ENCODE results near the gene S100A13. TPM values are rescaled to one million over a fixed set of nuclear protein-coding genes. Genes with fewer than 3 reads are reported as not detected.

The S100A13 gene
- total RNA-seq, 4 donors from 2014 or later = 28.0 to 55.4 (median 43.1) TPM

DNA sequence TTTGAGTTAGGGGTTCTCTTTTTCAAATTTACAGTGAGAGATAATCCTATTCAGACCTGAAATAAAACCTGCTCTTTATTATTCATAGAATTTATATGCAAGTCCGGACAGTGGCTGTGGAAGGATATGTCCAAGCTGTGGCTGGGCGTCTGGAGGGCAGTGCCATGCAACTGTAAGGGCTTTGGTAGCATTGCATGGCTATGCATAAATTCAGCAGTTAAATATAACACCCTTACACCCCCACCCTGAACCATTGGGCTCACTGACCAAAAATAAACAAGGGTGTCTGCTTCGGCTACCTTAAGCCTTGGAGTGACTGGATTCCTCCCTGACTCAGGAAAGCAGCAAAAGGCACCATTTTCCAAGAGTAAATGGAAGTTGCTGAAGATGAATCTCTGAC is 12.0 kb upstream of the S100A13 start:
- no peak for DNase-seq (ENCODE audit: low spot score in 2 of 2)
- Histone ChIP-seq H3K36me3 (peaks cover 81% of the 10 kb centered on the region), H3K4me3 (no peak overlapping the region), H3K9me3 (no peaks in the 10 kb centered on the region), H3K27ac (no peak overlapping the region), H3K27me3 (no peaks in the 10 kb centered on the region), H3K4me1 (peaks cover 26% of the 10 kb centered on the region)
- 96% methylated on average over 3 of the region's 3 CpGs for WGBS
- TF ChIP-seq POLR2A (IDR thresholded peaks at IDR 0.05) = no peak
- TF ChIP-seq EP300 (IDR thresholded peaks at IDR 0.05) = no peak
- TF ChIP-seq, protein P1, sequence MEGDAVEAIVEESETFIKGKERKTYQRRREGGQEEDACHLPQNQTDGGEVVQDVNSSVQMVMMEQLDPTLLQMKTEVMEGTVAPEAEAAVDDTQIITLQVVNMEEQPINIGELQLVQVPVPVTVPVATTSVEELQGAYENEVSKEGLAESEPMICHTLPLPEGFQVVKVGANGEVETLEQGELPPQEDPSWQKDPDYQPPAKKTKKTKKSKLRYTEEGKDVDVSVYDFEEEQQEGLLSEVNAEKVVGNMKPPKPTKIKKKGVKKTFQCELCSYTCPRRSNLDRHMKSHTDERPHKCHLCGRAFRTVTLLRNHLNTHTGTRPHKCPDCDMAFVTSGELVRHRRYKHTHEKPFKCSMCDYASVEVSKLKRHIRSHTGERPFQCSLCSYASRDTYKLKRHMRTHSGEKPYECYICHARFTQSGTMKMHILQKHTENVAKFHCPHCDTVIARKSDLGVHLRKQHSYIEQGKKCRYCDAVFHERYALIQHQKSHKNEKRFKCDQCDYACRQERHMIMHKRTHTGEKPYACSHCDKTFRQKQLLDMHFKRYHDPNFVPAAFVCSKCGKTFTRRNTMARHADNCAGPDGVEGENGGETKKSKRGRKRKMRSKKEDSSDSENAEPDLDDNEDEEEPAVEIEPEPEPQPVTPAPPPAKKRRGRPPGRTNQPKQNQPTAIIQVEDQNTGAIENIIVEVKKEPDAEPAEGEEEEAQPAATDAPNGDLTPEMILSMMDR (IDR thresholded peaks at IDR 0.05) = no peak
- TF ChIP-seq POLR2AphosphoS5 (IDR thresholded peaks at IDR 0.05) = no peak

DNA sequence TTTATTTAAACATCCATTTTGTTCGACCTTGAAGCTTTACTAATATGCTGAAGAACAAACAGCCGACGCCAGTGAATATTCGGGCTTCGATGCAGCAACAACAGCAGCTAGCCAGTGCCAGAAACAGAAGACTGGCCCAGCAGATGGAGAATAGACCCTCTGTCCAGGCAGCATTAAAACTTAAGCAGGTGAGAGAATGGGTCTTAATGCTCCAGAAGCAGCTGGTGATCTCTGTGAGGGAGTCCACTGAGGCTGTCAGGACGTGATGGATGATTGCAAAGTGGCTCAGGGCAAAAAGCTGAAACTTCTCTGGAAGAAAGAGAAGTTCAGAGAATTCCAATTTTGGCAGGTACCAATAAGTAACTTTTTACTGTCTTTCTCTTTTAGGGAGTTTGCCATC is 11.0 kb upstream of the S100A13 start:
- Histone ChIP-seq H3K4me1 (peaks cover 29% of the 10 kb centered on the region), H3K27ac (no peak overlapping the region)

DNA sequence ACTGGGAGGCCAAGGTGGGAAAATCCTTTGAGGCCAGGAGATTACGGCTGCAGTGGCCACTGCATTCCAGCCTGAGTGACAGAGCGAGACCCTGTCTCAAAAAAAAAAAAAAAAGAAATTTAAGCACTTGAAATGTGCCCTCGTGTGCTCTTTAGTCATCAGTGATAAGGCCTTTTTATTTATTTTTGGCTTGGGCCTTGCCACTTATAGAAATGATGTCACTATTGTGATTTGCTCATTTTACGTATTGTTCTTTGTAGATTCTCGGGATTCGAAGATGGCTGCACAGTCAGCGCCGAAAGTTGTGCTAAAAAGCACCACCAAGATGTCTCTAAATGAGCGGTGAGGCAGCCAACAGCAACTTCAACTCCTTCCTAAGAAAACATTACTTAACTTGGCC is 9.0 kb upstream of the S100A13 start:
- Histone ChIP-seq H3K4me3 (no peak overlapping the region), H3K4me1 (peaks cover 37% of the 10 kb centered on the region), H3K27ac (no peak overlapping the region), H3K36me3 (peaks cover 52% of the 10 kb centered on the region), H3K27me3 (no peaks in the 10 kb centered on the region), H3K9me3 (no peaks in the 10 kb centered on the region)
- no peak for DNase-seq (ENCODE audit: low spot score in 2 of 2)
- TF ChIP-seq POLR2AphosphoS5 (IDR thresholded peaks at IDR 0.05) = no peak
- TF ChIP-seq POLR2A (IDR thresholded peaks at IDR 0.05) = no peak
- TF ChIP-seq EP300 (IDR thresholded peaks at IDR 0.05) = no peak
- TF ChIP-seq, protein P1 (IDR thresholded peaks at IDR 0.05) = no peak
- 96% methylated on average over 9 of the region's 9 CpGs for whole genome bisulfite sequencing

More for the DNA sequence above, 11.0 kb upstream of the S100A13 start:
- Histone ChIP-seq H3K4me3 (no peak overlapping the region), H3K27me3 (no peaks in the 10 kb centered on the region), H3K9me3 (no peaks in the 10 kb centered on the region), H3K36me3 (peaks cover 71% of the 10 kb centered on the region)
- DNase-seq (ENCODE audit: low spot score in 2 of 2) = no peak
- TF ChIP-seq EP300 (IDR thresholded peaks at IDR 0.05) = no peak
- no peak for TF ChIP-seq POLR2A (IDR thresholded peaks at IDR 0.05)
- TF ChIP-seq, protein P1 (IDR thresholded peaks at IDR 0.05) = no peak
- TF ChIP-seq POLR2AphosphoS5 (IDR thresholded peaks at IDR 0.05) = no peak
- WGBS = 87% methylated on average over 6 of the region's 6 CpGs

DNA sequence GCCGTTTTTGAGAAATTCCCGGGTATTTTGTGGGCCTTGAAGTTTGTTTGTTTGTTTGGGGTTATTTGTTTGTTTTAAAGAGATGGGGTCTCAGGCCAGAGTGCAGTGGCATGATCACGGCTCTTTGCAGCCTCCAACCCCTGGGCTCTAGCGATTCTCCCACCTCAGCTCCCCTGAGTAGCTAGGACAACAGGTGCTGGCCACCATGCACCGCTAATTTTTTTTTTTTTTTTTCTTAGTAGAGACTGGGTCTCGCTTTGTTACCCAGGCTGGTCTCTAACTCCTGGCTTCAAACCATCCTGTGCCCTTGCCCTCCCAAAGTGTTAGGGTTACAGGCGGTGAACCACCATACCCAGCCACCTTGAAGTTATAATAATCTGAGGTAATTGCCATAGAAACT is 8.6 kb upstream of the S100A13 start:
- DNase-seq (ENCODE audit: low spot score in 2 of 2) = no peak
- WGBS = 87% methylated on average over 7 of the region's 7 CpGs
- H3K36me3 ChIP-seq = peaks cover 47% of the 10 kb centered on the region
- H3K27me3 ChIP-seq = no peaks in the 10 kb centered on the region
- H3K4me1 ChIP-seq = peaks cover 37% of the 10 kb centered on the region
- no peaks in the 10 kb centered on the region for H3K9me3 ChIP-seq
- H3K4me3 ChIP-seq = peak overlapping the region; percentile 87
- H3K27ac ChIP-seq = peak overlapping the region; percentile 100
- TF ChIP-seq POLR2A (IDR thresholded peaks at IDR 0.05) (no peak), POLR2AphosphoS5 (IDR thresholded peaks at IDR 0.05) (no peak), EP300 (IDR thresholded peaks at IDR 0.05) (no peak)
- TF ChIP-seq, protein P1 (IDR thresholded peaks at IDR 0.05) = no peak

DNA sequence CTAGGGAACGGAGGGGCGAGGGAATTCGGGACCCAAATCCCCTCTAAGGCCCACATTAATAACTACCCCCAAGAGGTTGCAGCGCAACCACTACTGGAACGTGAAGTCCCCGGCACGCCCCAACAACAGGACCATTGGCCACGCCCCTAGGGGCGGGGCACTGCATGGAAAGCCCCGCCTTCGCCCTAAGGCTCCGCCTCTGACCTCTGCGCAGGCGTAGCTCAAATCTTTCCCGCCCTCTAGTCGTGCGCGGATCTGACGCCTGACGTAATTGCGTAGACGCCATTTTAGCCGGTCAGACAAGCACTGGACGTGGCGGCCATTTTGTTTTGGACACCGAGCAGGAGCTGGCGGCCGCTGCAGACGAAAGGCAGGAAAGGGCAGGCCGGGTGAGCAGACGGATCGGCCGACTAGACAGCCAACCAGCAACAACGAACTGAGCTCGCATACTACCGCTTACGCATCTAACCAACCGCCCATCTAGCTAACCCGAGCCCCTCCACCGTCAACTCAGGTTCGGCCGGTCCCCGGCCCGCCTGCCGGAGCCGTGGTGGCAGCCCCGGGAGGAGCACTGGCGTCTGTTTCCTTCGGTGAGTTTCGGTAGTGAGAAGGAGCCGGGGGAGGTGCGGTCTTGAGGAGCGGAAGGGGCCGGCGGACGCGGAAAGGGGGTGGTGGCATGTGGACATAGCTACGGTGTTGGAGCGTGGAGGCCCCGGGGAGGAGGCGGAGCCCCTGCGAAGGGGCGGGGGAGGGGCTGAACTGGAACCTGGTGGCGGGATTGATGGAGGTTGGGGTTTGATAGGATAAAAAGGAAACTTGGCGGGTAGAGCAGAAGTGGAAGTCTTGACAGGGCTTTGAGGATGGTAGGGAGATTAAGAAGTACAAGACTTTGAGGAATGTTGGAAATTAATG is 6.7 kb upstream of the S100A13 start, which contains the start of gene CHTOP:
Gene CHTOP, plus strand, starts transcription at position 313 of the 912 bp plus-strand sequence. CDS start 2,523 bp downstream, outside the sequence.
- DNase-seq (ENCODE audit: low spot score in 2 of 2) = peak; percentile 99
- peak within 1 kb of the TSS; percentile 100 for H3K27ac ChIP-seq
- no peaks in the 10 kb centered on the region for H3K9me3 ChIP-seq
- H3K4me3 ChIP-seq = peak within 1 kb of the TSS; percentile 87
- H3K4me1 ChIP-seq = peaks cover 47% of the 10 kb centered on the region
- TF ChIP-seq POLR2A (IDR thresholded peaks at IDR 0.05) (peak; percentile 73 to 77), POLR2AphosphoS5 (IDR thresholded peaks at IDR 0.05) (peak; percentile 59 to 91 (median 86))
- TF ChIP-seq, protein P1 (IDR thresholded peaks at IDR 0.05) = no peak
- peaks cover 29% of the 10 kb centered on the region for H3K36me3 ChIP-seq
- H3K27me3 ChIP-seq = no peaks in the 10 kb centered on the region
- WGBS = under 1% methylated on average over 57 of the region's 65 CpGs

Data from suprapubic skin (tissue), 4 donors.